ENCODE results near the gene TAGLN.
"Not testable (repeated sequence)": the region's sequence is repeated elsewhere in the genome, so short reads cannot be mapped to it uniquely, and the experiment has no call there.

Gene TAGLN

GRCh38 chr11:117180661-117181585 is 18.2 kb upstream of the TAGLN start:
- DNase-seq (ENCODE audit: low read depth), result no peak

DNA sequence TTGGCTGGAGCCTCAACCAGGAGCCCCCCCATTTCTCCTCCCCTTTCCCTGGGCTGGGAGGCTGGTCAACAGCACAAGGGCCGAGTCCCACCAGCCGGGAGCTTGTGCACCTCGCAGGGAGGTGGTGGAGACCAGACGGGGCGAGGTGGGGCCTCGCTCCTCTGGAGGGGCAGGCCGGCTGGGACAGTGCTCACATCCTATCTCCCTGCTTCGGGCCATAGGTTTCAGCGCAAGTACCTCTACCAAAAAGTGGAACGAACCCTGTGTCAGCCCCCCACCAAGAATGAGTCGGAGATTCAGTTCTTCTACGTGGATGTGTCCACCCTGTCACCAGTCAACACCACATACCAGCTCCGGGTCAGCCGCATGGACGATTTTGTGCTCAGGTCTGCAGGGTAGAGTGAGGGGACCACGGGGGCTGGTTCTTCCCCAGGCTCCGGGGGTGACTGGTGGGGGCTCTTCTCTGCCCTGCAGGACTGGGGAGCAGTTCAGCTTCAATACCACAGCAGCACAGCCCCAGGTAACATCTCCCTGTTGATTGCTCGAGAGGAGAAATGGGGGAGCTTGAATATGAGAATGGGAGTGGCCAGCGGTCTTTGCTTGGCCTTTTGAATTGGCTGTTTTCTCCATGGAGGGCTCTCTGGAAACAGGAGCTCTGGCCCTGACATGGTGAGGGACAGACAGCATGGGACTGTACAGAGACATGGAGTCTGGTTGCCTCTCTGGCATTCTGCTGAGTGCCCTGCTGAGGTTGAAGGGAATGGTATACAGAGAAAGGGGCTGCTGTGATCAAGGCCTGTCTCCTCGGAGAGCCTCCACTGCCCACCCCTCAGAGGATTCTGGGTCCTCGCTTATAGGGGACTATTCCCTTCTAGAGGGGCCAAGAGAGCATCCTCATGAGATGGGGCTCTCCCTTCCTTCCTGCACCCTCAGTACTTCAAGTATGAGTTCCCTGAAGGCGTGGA is 17.3 kb upstream of the TAGLN start:
- DNase-seq (ENCODE audit: low read depth), result no peak

- no peak for DNase-seq (ENCODE audit: low read depth)
Measured at GRCh38 chr11:117182551-117182935, 16.6 kb upstream of the TAGLN start.

GRCh38 chr11:117183178-117183577 is 16.0 kb upstream of the TAGLN start:
- DNase-seq (ENCODE audit: low read depth), result not testable (repeated sequence)

GRCh38 chr11:117183724-117184349 is 15.3 kb upstream of the TAGLN start:
- DNase-seq (ENCODE audit: low read depth), result no peak

DNA sequence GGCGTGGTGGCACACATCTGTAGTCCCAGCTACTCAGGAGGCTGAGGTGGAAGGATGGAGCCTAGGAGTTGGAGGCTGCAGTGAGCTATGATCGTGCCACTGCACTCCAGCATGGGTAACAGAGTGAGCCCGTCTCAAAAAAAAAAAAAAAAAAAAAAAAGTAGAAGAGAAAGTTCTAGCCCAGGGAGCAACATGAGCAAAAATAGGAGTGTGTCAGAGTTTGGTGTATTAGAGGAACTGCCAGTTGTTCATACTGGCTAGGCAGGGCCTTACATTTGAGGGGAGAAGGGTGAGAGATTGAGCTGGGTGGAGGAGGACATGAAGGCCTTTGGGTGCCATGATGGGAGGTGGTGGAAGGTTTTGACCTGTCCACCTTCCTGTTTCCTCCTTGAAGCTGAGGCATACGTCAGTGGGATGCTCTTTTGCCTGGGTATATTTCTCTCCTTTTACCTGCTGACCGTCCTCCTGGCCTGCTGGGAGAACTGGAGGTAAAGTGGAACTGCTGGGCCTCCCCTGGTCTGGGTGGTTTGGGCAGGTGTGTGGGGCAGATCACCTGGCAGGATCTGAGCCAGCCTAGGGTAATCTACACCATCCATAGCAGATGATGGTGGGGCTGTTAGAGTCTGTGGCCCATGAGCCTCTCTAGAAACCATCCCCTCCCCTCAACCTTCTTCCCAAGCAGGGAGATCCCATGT is 13.3 kb upstream of the TAGLN start:
- no peak for DNase-seq (ENCODE audit: low read depth)

DNA sequence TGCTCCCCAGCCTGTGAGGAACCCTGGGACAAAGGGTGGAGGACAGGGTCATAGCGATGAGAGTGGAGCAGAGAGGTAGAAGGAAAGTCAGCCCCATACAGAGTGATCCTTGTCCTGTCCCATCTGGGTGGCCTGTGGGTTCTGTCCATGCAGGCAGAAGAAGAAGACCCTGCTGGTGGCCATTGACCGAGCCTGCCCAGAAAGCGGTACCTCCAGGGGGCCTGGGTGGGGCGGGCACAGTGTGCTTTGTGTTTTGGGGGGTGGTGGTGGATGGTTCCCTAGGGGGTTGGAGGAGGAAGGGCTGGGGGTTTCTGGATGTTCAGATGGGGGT is 12.8 kb upstream of the TAGLN start:
- DNase-seq (ENCODE audit: low read depth), result no peak

DNA sequence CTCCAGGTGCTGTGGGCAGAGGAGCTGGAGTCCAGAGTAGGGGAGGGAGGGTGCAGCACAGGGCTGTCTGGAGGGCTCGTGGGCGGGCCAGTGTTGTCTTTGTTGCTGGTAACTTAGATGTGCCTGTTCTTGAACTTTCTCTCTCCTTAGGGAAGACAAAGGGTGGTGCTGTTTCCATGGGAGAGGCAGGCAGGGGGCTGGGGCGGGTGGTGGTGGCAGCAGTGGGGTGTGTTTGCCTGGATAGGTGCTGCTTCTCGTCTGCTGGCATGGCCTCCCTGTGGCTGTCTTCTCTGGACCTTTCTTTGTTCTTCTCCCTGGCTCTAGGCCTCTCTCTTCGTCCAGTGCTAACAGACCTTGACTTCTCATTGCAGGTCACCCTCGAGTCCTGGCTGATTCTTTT is 12.2 kb upstream of the TAGLN start:
- no peak for DNase-seq (ENCODE audit: low read depth)

DNA sequence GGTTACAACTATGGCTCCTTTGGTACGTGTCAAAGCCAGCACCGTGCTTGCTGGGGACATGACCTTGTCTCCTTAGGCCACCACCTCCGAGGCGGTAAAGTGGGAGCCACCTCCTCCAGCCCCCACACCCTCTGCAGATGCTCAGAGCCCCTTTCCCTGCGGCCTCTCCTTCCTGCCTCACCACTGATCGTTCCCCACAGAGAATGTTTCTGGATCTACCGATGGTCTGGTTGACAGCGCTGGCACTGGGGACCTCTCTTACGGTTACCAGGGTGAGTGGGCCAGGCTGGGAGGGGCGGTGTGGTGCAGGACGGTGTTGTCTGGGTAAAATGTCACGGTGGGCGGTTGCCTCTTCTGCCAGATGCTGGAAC is 11.8 kb upstream of the TAGLN start:
- no peak for DNase-seq (ENCODE audit: low read depth)

GRCh38 chr11:117187799-117188481 is 11.2 kb upstream of the TAGLN start:
- DNase-seq (ENCODE audit: low read depth), result no peak

- no peak for DNase-seq (ENCODE audit: low read depth)
Measured at GRCh38 chr11:117188620-117189081, 10.5 kb upstream of the TAGLN start.

- DNase-seq (ENCODE audit: low read depth), result no peak
Measured at GRCh38 chr11:117189191-117189940, 9.8 kb upstream of the TAGLN start.

- no peak for DNase-seq (ENCODE audit: low read depth)
Measured at GRCh38 chr11:117189941-117190544, 9.1 kb upstream of the TAGLN start.

- DNase-seq (ENCODE audit: low read depth), result no peak
Measured at GRCh38 chr11:117191680-117192400, 7.3 kb upstream of the TAGLN start.

DNA sequence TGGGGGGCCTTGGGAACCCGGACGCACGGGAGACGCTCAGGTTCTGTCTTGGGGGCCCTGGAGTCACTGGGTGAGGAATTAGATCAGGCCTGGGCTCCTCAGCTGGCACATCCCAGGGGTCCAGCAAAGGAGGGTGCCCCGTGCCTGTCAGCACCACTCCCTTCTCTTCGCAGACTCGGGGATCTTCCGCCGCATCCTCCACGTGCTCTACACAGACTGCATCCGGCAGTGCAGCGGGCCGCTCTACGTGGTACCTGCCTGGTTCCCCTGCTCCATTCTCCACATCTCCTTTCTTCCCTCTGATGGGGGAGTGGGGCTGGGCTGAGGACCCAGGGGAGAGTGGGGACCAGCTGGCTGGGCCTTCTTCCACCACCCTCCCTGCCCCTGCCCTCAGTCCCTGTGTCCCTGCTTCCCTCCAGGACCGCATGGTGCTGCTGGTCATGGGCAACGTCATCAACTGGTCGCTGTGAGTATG is 6.7 kb upstream of the TAGLN start:
- no peak for DNase-seq (ENCODE audit: low read depth)

- DNase-seq (ENCODE audit: low read depth), result no peak
Measured at GRCh38 chr11:117193130-117194020, 5.8 kb upstream of the TAGLN start.

GRCh38 chr11:117194267-117194666 is 4.9 kb upstream of the TAGLN start:
- no peak for DNase-seq (ENCODE audit: low read depth)

- no peak for DNase-seq (ENCODE audit: low read depth)
Measured at GRCh38 chr11:117195258-117195657, 3.9 kb upstream of the TAGLN start.
